ENCODE data around the gene GOPC.
"Not testable (repeated sequence)": the region's sequence is repeated elsewhere in the genome, so short reads cannot be mapped to it uniquely, and the experiment has no call there.

GOPC gene

GRCh38 chr6:117518870-117519269, 83.4 kb downstream of the GOPC start:
- DNase-seq (ENCODE audit: extremely low read depth in 1 of 2, low read depth in 1 of 2), result no peak

GRCh38 chr6:117517995-117518394, 84.3 kb downstream of the GOPC start:
- DNase-seq (ENCODE audit: extremely low read depth in 1 of 2, low read depth in 1 of 2), result not testable (repeated sequence)

GRCh38 chr6:117515326-117515725, 87.0 kb downstream of the GOPC start:
- no peak for DNase-seq (ENCODE audit: extremely low read depth in 1 of 2, low read depth in 1 of 2)

DNA sequence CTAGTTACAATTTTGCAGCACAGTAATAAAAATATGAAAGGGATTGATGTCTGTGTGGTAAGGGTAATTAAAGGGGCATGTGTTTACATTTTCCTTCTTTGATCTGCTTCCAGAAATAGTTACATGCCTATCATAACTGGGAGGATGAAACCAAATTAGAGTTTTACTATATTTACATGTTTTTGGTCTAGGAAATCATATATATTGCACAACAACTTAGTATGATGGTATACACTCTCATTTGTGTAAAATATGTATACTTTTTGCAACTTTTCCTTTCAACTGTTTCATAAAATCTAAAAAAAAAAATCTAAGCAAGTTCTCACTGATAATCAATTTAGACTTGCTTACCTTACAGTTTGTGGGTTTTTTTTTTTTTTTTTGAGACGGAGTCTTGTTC, 87.7 kb downstream of the GOPC start:
- no peak for DNase-seq (ENCODE audit: extremely low read depth in 1 of 2, low read depth in 1 of 2)

DNA sequence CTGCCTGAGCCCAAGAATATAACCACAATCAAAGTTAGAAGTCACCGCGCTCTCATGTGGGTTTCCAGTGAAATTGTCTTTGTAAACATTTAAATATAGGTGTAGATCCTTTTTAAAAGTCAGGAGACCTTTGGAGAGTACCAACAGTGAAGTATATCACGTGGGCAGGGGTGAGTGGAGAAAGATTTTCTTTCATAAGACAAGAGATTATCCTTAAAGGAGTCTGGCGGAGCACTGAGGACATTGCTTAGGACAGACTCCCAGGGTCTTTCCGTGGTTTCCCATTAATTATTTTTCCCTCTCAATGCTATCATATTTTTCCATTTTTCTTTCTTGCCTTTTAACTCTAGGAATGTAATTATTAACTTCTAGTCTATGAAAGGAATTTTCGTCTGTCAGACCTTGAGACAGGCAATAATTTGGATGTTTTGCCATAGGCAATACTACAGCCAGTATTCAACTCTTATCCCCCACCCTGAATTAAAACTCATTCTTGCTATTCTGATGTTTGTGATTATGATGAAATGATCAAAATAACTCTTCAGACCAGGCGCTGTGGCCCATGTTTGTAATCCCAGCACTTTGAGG, 88.4 kb downstream of the GOPC start:
- DNase-seq (ENCODE audit: extremely low read depth in 1 of 2, low read depth in 1 of 2), result no peak

- DNase-seq (ENCODE audit: extremely low read depth in 1 of 2, low read depth in 1 of 2), result no peak
Measured at GRCh38 chr6:117512987-117513573, 89.2 kb downstream of the GOPC start.

- no peak for DNase-seq (ENCODE audit: extremely low read depth in 1 of 2, low read depth in 1 of 2)
Measured at GRCh38 chr6:117512056-117512828, 90.1 kb downstream of the GOPC start.

Measured in activated CD8-positive, alpha-beta memory T cell treated with anti-CD3 and anti-CD28 coated beads for 1 hour (primary cell).